GM19463 (cell line): ENCODE measurements around the gene F8.
"Not testable (repeated sequence)": the region's sequence is repeated elsewhere in the genome, so short reads cannot be mapped to it uniquely, and the experiment has no call there.

Source experiments
- ATAC-seq: cut with Tn5 transposase; IDR thresholded peaks from one replicate; pipeline ENCODE4 v1.9.1; 2021; ENCODE audit warnings: mild to moderate bottlenecking, moderate library complexity; ENCODE audit not compliant: unreplicated experiment

The F8 gene

DNA sequence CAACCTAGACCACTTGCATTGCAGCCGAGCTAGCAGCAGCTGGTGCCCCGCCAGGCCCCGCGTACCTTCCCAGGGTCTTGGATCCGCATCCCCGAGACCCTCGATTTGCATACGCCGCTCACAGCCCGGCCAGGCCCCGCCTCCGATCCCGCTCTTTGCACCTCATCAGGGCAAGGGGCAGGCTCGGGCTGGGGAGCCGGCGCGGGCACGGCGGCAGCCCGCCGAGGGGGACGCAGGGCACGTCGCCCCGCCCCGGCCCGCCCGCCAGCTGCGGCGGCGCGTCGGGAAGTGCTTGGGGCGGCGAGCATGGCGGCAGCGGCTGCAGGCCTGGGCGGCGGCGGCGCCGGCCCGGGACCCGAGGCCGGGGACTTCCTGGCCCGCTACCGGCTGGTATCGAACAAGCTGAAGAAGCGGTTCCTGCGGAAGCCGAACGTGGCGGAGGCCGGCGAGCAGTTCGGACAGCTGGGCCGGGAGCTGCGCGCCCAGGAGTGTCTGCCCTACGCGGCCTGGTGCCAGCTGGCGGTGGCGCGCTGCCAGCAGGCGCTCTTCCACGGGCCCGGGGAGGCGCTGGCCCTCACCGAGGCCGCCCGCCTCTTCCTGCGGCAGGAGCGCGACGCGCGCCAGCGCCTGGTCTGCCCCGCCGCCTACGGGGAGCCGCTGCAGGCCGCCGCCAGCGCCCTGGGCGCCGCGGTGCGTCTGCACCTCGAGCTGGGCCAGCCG, 136.3 kb downstream of the F8 start, which contains the start of gene F8A1:
Gene F8A1, plus strand, starts transcription at position 287 of the 720 bp plus-strand sequence. Its CDS starts 20 bp downstream, at position 307.
- ATAC-seq = peak; percentile 64

GRCh38 chrX:154885549-154885948, 137.0 kb downstream of the F8 start:
- not testable (repeated sequence) for ATAC-seq

DNA sequence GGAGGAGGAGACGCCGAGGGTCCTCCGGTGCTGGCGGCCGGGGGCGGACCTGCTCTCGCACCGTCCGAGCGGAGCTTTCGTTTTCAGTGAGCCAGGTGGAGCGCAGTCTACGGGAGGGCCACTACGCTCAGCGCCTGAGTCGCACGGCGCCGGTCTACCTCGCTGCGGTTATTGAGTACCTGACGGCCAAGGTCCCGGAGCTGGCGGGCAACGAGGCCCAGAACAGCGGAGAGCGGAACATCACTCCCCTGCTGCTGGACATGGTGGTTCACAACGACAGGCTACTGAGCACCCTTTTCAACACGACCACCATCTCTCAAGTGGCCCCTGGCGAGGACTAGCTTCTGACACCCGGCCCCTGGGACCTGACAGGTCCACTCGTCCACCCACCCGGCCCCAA, 137.5 kb downstream of the F8 start:
- not testable (repeated sequence) for ATAC-seq

- ATAC-seq = not testable (repeated sequence)
Observed at GRCh38 chrX:154884069-154884468, 138.5 kb downstream of the F8 start.

DNA sequence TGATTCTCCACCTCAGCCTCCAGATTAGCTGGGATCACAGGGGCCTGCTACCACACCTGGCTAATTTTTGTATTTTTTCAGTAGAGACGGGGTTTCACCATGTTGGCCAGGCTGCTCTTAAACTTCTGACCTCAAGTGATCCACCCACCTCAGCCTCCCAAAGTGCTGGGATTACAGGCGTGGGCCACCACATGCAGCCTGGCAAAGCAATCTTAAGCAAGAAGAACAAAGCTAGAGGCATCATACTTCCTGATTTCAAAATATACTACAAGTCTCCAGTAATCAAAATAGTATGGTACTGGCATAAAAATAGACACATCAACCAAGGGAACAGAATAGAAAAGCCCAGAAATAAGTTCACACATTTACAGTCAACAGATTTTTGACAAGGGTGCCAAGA, 149.2 kb downstream of the F8 start:
- ATAC-seq = no peak

GRCh38 chrX:154868522-154868921, 154.0 kb downstream of the F8 start:
- ATAC-seq = not testable (repeated sequence)

- ATAC-seq = no peak
Observed at GRCh38 chrX:154855256-154855655, 167.3 kb downstream of the F8 start.

GRCh38 chrX:154850957-154851611, 171.4 kb downstream of the F8 start:
- no peak for ATAC-seq

DNA sequence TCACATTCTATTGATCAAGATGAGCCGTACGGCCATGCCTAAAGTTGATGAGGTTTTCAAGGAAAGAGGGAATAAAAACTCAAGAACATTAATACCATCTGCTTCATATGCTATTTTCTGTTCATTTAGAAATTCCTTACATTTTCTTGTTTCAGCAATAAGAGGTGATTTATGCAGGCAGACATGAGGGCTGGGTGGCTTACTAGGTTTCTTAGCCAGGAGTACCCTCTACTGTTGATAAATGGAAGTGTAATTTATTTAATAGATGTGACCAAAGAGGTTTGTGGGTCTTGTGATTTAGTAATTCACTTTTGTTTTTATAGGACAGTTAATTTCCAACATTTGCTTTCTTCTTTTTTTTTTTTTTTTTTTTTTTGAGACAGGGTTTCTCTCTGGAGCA, 181.7 kb downstream of the F8 start:
- no peak for ATAC-seq

GRCh38 chrX:154836163-154836562, 186.4 kb downstream of the F8 start:
- ATAC-seq = no peak

- no peak for ATAC-seq
Observed at GRCh38 chrX:154834562-154834961, 188.0 kb downstream of the F8 start, which contains the start of gene SMIM9. TSS of gene SMIM9 (minus strand) at chrX:154834662. CDS start at chrX:154830856, 3,806 bp downstream.

GRCh38 chrX:154833746-154834274, 188.7 kb downstream of the F8 start:
- ATAC-seq = no peak

DNA sequence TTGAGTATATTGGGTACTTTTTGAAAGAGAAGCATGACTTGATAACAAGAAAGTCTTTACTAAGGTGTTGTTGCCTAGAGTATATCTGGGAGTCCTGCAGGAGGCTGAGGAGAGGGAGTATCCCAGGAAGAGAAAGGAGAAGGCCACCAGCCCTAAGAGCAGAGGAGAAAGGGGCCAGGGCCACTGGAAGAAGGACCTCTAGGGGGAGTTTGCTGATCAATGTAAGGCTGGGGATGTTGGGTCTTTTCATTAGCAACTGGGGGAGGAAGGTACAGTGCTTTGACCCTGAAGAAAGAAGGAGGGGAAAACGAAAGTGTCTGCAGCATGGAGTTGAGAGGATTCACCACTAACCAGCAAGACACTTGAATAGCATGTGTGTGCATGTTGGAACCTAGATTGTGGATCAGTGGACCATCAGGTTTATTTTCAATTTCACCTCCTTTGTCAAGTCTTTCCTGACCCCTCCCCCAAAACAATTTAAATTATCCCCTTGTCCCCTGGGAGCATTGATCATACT, 192.5 kb downstream of the F8 start:
- ATAC-seq = no peak

- ATAC-seq = no peak
Observed at GRCh38 chrX:154829134-154829533, 193.4 kb downstream of the F8 start.

DNA sequence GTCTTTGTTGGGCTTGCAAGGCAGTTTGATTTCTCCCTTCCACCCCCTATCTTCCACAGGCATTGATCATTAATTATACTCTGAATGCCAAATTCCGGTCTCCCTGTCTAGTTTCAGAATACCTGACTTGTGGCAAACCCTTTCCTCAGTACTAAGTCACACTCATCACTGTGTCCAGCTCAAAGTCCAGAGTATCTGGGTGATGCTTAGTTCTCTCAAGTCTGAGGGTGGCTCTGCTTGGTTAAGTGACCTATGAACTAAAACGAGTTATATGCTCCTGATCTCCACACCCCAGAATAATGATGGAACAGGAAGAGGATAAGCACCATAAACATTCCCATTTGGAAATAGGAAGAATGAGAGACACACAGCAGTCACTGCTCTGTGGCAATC, 194.5 kb downstream of the F8 start:
- peak; percentile 16 for ATAC-seq

DNA sequence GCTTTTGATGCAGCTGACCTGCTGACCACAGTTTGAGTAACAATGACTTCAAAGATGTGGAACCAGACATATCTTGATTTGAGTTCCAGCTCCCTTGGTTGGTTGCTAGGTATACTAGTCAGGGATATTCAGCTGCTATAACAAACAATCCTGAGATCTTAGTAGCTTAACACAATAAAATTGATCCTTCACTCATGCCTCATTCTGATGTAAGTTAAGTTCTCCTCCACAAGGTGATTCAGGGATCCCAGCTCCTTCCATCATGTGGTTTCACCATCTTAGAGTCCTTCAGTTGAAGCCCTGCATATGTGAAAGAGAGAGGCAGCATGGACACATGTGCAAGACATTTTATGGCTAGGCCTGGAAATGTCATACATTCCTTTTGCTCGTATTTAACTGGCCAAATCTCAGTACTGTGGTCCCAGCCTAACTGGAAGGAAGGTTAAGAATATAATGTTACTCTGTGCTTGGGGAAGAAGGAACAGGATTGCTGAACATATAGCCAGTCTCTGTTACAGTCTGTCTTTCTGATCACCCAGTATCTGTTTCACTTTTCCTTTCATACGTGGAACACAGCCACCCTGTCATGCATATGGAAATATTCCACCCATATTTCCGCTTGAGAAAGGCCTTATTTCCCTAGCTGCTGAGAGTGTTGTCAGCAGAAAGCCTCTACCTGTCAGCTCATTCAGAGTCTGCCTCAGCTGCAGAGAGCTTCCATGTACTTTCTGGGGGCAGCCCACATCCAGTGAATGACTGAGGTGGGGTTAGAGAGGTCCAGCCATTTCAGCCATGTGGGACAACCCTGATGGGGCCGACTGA, 195.1 kb downstream of the F8 start:
- peak; percentile 90 for ATAC-seq

DNA sequence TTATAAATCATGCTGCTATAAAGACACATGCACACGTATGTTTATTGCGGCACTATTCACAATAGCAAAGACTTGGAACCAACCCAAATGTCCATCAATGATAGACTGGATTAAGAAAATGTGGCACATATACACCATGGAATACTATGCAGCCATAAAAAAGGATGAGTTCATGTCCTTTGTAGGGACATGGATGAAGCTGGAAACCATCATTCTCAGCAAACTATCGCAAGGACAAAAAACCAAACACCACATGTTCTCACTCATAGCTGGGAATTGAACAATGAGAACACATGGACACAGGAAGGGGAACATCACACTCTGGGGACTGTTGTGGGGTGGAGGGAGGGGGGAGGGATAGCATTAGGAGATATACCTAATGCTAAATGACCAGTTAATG, 196.9 kb downstream of the F8 start:
- ATAC-seq = not testable (repeated sequence)

- no peak for ATAC-seq
Observed at GRCh38 chrX:154824638-154825037, 197.9 kb downstream of the F8 start.

DNA sequence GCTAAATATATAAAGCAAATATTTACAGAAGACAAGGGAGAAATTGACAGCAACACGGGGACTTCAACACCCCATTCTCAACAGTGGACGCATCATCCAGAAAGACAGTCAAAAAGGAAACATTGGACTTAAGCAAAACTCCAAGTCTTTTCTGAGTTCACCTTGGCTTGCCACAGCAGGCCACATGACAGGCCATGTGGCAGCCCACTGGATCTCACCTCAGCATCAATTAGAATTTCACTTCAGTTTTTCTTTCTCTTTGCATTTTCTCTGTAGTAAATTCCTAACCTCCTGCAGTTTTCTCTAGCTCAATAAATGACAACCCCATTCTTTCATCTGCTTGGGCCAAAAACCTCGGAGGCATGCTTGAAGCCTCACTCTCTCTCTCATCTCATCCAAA, 200.5 kb downstream of the F8 start:
- ATAC-seq = no peak

DNA sequence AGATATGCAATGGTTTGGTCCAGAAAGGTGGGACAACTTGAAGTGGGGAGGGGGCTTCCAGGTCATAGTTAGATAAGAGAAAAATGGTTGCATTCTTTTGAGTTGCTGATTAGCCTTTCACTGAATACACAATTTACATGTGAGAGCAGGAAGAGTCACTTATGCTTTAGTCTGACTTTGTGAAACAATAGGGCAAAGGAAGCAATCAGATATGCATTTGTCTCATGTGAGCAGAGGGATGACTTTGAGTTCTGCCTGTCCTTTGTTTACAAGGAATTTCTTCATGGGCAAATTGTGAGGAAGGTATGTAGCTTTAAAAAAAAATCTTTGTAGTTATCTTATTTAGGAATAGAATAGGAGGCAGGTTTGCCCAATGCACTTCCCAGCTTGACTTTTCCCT, 201.0 kb downstream of the F8 start:
- no peak for ATAC-seq

- peak; percentile 61 for ATAC-seq
Observed at GRCh38 chrX:154819771-154820341, 202.7 kb downstream of the F8 start.
